Right atrium auricular region (tissue), 2 donors: ENCODE results near the gene ERG. TPM values are rescaled to one million over a fixed set of nuclear protein-coding genes. Genes with fewer than 3 reads are reported as not detected.
A peak's percentile ranks its signal among the peaks of the same experiment; 100 is the strongest.

Experiments used
- DNase-seq: peaks from one replicate; pipeline ENCODE4 v3.0.0-alpha.2; 2019; ENCODE audit warnings: low spot score
- H3K27ac ChIP-seq, 2 donors: fragments of 200-600 bp; sonication (generic); 1 replicate in 1 of 2; 2 replicates in 1 of 2; pipeline ENCODE4 v1.5.1; 2016 to 2019
- H3K27me3 ChIP-seq, 2 donors: fragments of 200-600 bp; sonication (generic); one replicate each; pipeline versions ENCODE4 v1.5.1 to v1.6.0; 2017 to 2019
- H3K36me3 ChIP-seq: fragments of 200-600 bp; sonication (generic); one replicate; pipeline ENCODE4 v1.5.1; 2016
- H3K4me1 ChIP-seq, 2 donors: fragments of 200-600 bp; sonication (generic); one replicate each; pipeline versions ENCODE4 v1.5.1 to v1.6.0; 2017 to 2019
- H3K4me3 ChIP-seq, 2 donors: fragments of 200-600 bp; sonication (generic); 1 replicate in 1 of 2; 2 replicates in 1 of 2; pipeline ENCODE4 v1.5.1; 2017 to 2019; ENCODE audit warnings: mild to moderate bottlenecking in 1 of 2, moderate library complexity in 1 of 2
- H3K9me3 ChIP-seq, 2 donors: fragments of 200-600 bp; sonication (generic); one replicate each; pipeline ENCODE4 v1.5.1; 2019
- CTCF ChIP-seq, 2 donors: fragments of 200-600 bp; sonication (generic); IDR thresholded peaks; one replicate each; pipeline ENCODE4 v1.5.1; 2019; ENCODE audit warnings: antibody characterized with exemption in 2 of 2
- total RNA-seq, 2 donors: library from RNA; depleted of rRNA; stranded (reverse); fragments of >200 nt; gene quantifications; one replicate each; pipeline ENCODE4 v1.1.0, GENCODE V29; 2016

ERG gene
- total RNA-seq, 2 donors from 2014 or later: 6.3 to 13.2 TPM

DNA sequence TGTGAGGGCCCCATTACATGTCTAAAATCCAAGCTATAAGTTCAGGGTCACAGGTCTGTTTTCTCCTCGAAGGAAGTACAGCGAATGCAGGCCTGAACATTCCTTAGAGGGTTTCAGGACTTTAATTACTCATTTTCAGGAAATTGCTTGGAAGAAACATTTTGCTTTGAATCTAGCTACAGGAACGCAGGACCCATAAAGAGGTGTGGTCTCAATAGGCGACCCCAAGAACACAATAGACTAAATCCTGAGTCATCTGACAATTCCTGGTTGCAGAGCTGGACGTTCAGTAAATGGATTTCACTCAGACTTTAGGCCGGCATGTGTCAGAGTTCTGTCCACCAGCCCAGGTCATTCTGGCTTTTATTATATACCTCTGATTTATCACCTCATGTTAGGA lies 1.0 kb upstream of the ERG start:
- H3K36me3 ChIP-seq: no peaks in the 10 kb centered on the region
- H3K4me3 ChIP-seq: no peak overlapping the region
- TF ChIP-seq CTCF (IDR thresholded peaks at IDR 0.05): no peak
- no peak for DNase-seq
- H3K4me1 ChIP-seq: peaks cover 0 to 7% of the 10 kb centered on the region in 2 donors
- H3K27ac ChIP-seq: peak overlapping the region; percentile 22 to 65
- no peaks in the 10 kb centered on the region for H3K27me3 ChIP-seq
- H3K9me3 ChIP-seq: no peaks in the 10 kb centered on the region

GRCh38 chr21:38496224-38496623 lies 2.1 kb downstream of the ERG start:
- Histone ChIP-seq H3K4me1 (peaks cover 0 to 7% of the 10 kb centered on the region in 2 donors), H3K4me3 (peak overlapping the region; percentile 27 to 47), H3K27ac (peak overlapping the region; percentile 33 to 65), H3K9me3 (no peaks in the 10 kb centered on the region), H3K36me3 (no peaks in the 10 kb centered on the region), H3K27me3 (no peaks in the 10 kb centered on the region)
- DNase-seq: no peak
- TF ChIP-seq CTCF (IDR thresholded peaks at IDR 0.05): no peak

DNA sequence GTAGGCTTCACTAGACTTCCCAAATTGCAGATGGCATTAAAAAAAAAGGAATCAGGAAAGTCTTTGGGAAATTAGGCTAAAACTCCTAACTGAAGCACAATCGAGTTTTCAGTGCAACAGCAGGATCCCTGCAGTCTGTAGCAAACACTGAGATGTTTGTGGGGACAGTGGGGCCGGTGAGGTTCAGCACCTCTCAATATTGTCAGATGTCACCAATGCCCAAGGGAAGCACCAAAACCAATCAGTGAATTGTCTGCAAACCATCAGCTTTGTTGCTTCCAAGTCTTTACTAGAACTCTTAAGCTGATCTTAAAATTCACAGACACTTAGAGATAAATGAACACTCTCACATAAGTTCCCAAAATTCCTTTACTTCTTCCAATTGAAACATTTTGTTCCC lies 2.6 kb downstream of the ERG start:
- H3K27ac ChIP-seq: peak overlapping the region; percentile 33 to 65
- H3K36me3 ChIP-seq: no peaks in the 10 kb centered on the region
- H3K4me3 ChIP-seq: peak overlapping the region; percentile 27 to 47
- H3K4me1 ChIP-seq: peaks cover 0 to 8% of the 10 kb centered on the region in 2 donors
- H3K27me3 ChIP-seq: no peaks in the 10 kb centered on the region
- no peaks in the 10 kb centered on the region for H3K9me3 ChIP-seq
- no peak for TF ChIP-seq CTCF (IDR thresholded peaks at IDR 0.05)
- DNase-seq: no peak

DNA sequence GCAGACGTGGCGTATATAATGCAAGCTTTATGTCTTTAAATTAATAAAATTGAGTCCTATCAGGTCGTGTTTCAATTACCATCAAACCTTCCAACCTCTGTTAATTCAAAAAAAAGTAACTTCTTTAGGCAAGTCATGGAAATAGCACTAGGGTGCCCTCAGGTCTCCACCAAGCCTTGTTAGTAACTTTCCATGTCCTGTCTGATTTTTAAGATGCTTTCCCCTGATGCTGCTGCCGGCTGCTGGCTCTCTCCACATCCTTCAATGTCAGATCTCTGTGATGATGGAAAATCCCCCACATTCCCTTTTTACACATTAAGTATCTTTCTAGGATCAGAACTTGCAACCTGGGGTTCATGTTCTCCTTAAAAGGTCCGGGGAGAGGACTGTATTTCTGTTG lies 3.0 kb downstream of the ERG start:
- Histone ChIP-seq H3K9me3 (no peaks in the 10 kb centered on the region), H3K4me3 (peak overlapping the region; percentile 27 to 47), H3K4me1 (peaks cover 0 to 12% of the 10 kb centered on the region in 2 donors), H3K27me3 (no peaks in the 10 kb centered on the region), H3K36me3 (no peaks in the 10 kb centered on the region), H3K27ac (peak overlapping the region; percentile 33 to 65)
- TF ChIP-seq CTCF (IDR thresholded peaks at IDR 0.05): no peak
- DNase-seq: no peak

- H3K9me3 ChIP-seq: no peaks in the 10 kb centered on the region
- peaks cover 0 to 10% of the 10 kb centered on the region in 2 donors for H3K4me1 ChIP-seq
- no peak for DNase-seq
- no peaks in the 10 kb centered on the region for H3K27me3 ChIP-seq
- peak overlapping the region; percentile 27 to 47 for H3K4me3 ChIP-seq
- TF ChIP-seq CTCF (IDR thresholded peaks at IDR 0.05): no peak
- H3K36me3 ChIP-seq: no peaks in the 10 kb centered on the region
- H3K27ac ChIP-seq: peak overlapping the region; percentile 33 to 65
These were observed 3.6 kb downstream of the ERG start for GRCh38 chr21:38494703-38495102.

- H3K4me3 ChIP-seq: peak overlapping the region in 1 of 2 donors; percentile 7
- no peaks in the 10 kb centered on the region for H3K27me3 ChIP-seq
- DNase-seq: no peak
- no peak for TF ChIP-seq CTCF (IDR thresholded peaks at IDR 0.05)
- peak overlapping the region; percentile 37 to 52 for H3K27ac ChIP-seq
- H3K4me1 ChIP-seq: peaks cover 0 to 9% of the 10 kb centered on the region in 2 donors
- H3K9me3 ChIP-seq: no peaks in the 10 kb centered on the region
- no peaks in the 10 kb centered on the region for H3K36me3 ChIP-seq
These were observed 4.0 kb downstream of the ERG start for GRCh38 chr21:38494251-38494642.
